Mesendoderm (in vitro differentiated cells): ENCODE measurements around the gene KLC3.

ENCODE experiments used
- DNase-seq: peaks from one replicate; pipeline ENCODE4 v3.0.0; 2013
- H2AK5ac ChIP-seq: 2 replicates; pipeline ENCODE4 v1.6.1; 2013; ENCODE audit warnings: low read length, inconsistent platforms
- H2BK120ac ChIP-seq: 2 replicates; pipeline ENCODE4 v1.6.1; 2013; ENCODE audit warnings: low read depth, mild to moderate bottlenecking, low read length, moderate library complexity, mixed read lengths
- H2BK15ac ChIP-seq: replicated peaks from 2 replicates; pipeline ENCODE4 v1.6.1; 2013; ENCODE audit warnings: low read depth, mild to moderate bottlenecking, moderate library complexity
- H2BK5ac ChIP-seq: 2 replicates; pipeline ENCODE4 v1.6.1; 2013; ENCODE audit warnings: low read length, inconsistent platforms
- H3K18ac ChIP-seq: 2 replicates; pipeline ENCODE4 v1.6.1; 2013; ENCODE audit warnings: mild to moderate bottlenecking, low read length, mixed read lengths
- H3K23ac ChIP-seq: one replicate; pipeline ENCODE4 v1.6.1; 2013; ENCODE audit warnings: low read length
- H3K27ac ChIP-seq: 2 replicates; pipeline ENCODE4 v1.5.1; 2013; ENCODE audit warnings: low read depth, mild to moderate bottlenecking, inconsistent platforms, low read length, moderate library complexity
- H3K27me3 ChIP-seq: 2 replicates; pipeline ENCODE4 v1.6.1; 2013; ENCODE audit warnings: low read length, control low read depth, mild to moderate bottlenecking, inconsistent platforms; ENCODE audit not compliant: insufficient read depth, poor library complexity
- H3K36me3 ChIP-seq: 2 replicates; pipeline ENCODE4 v1.6.1; 2013; ENCODE audit warnings: low read length, inconsistent platforms; ENCODE audit not compliant: control insufficient read depth, insufficient read depth
- H3K4ac ChIP-seq: one replicate; pipeline ENCODE4 v1.6.1; 2013; ENCODE audit warnings: low read depth, mild to moderate bottlenecking, low read length, moderate library complexity
- H3K4me1 ChIP-seq: 2 replicates; pipeline ENCODE4 v1.6.1; 2013; ENCODE audit warnings: low read depth, low read length, inconsistent platforms; ENCODE audit not compliant: control insufficient read depth
- H3K4me2 ChIP-seq: 2 replicates; pipeline ENCODE4 v1.6.1; 2013; ENCODE audit warnings: low read length
- H3K4me3 ChIP-seq: 2 replicates; pipeline ENCODE4 v1.5.1; 2013; ENCODE audit warnings: mild to moderate bottlenecking, low read length
- H3K56ac ChIP-seq: one replicate; pipeline ENCODE4 v1.6.1; 2013; ENCODE audit warnings: low read length
- H3K79me1 ChIP-seq: 2 replicates; pipeline ENCODE4 v1.6.1; 2013; ENCODE audit warnings: low read length, inconsistent platforms
- H3K79me2 ChIP-seq: 2 replicates; pipeline ENCODE4 v1.6.1; 2013; ENCODE audit warnings: mild to moderate bottlenecking, low read length; ENCODE audit not compliant: control insufficient read depth, insufficient read depth
- H3K9ac ChIP-seq: 2 replicates; pipeline ENCODE4 v1.6.1; 2013; ENCODE audit warnings: low read length, inconsistent platforms
- H4K5ac ChIP-seq: one replicate; pipeline ENCODE4 v1.6.1; 2013; ENCODE audit warnings: low read length
- H4K8ac ChIP-seq: one replicate; pipeline ENCODE4 v1.6.1; 2013; ENCODE audit warnings: low read depth, mild to moderate bottlenecking, control low read depth, low read length, moderate library complexity
- WGBS: extraction: QIAGEN DNeasy Blood & Tissue Kit; methylation state at CpG from one replicate; pipeline ENCODE4 v1.1.7; 2013; ENCODE audit warnings: low lambda C conversion rate, missing lambda C conversion rate; ENCODE audit not compliant: insufficient coverage; ENCODE audit errors: extremely low coverage; 5-methylcytosine and 5-hydroxymethylcytosine counted together

The KLC3 gene

GRCh38 chr19:45346449-45346848 lies 5.9 kb downstream of the KLC3 start:
- H2AK5ac ChIP-seq: no peak overlapping the region
- no peaks in the 10 kb centered on the region for H3K36me3 ChIP-seq
- H3K27me3 ChIP-seq: no peaks in the 10 kb centered on the region
- no peak overlapping the region for H3K56ac ChIP-seq
- no peak overlapping the region for H4K5ac ChIP-seq
- H3K23ac ChIP-seq: no peak overlapping the region
- no peak overlapping the region for H2BK120ac ChIP-seq
- no peak overlapping the region for H2BK15ac ChIP-seq
- no peak overlapping the region for H3K9ac ChIP-seq
- no peak overlapping the region for H3K4me3 ChIP-seq
- no peak overlapping the region for H3K4me2 ChIP-seq
- WGBS: no CpG with 5 or more reads among the region's 27 CpGs
- H3K18ac ChIP-seq: no peak overlapping the region
- H4K8ac ChIP-seq: no peak overlapping the region
- no peaks in the 10 kb centered on the region for H3K79me2 ChIP-seq
- no peak overlapping the region for H3K27ac ChIP-seq
- no peaks in the 10 kb centered on the region for H3K79me1 ChIP-seq
- DNase-seq: peak; percentile 46
- H3K4me1 ChIP-seq: no peaks in the 10 kb centered on the region
- H2BK5ac ChIP-seq: no peak overlapping the region
- H3K4ac ChIP-seq: no peak overlapping the region

- no peak overlapping the region for H3K9ac ChIP-seq
- H3K4ac ChIP-seq: no peak overlapping the region
- H3K18ac ChIP-seq: no peak overlapping the region
- H3K79me2 ChIP-seq: no peaks in the 10 kb centered on the region
- H2BK120ac ChIP-seq: no peak overlapping the region
- no CpG with 5 or more reads among the region's 25 CpGs for WGBS
- H3K4me1 ChIP-seq: no peaks in the 10 kb centered on the region
- no peaks in the 10 kb centered on the region for H3K27me3 ChIP-seq
- peaks cover 3% of the 10 kb centered on the region for H3K36me3 ChIP-seq
- no peak overlapping the region for H3K27ac ChIP-seq
- H3K79me1 ChIP-seq: no peaks in the 10 kb centered on the region
- no peak overlapping the region for H3K23ac ChIP-seq
- H3K4me2 ChIP-seq: no peak overlapping the region
- H4K5ac ChIP-seq: no peak overlapping the region
- H4K8ac ChIP-seq: no peak overlapping the region
- H3K56ac ChIP-seq: no peak overlapping the region
- no peak for DNase-seq
- H2BK5ac ChIP-seq: no peak overlapping the region
- H2BK15ac ChIP-seq: no peak overlapping the region
- H2AK5ac ChIP-seq: no peak overlapping the region
- H3K4me3 ChIP-seq: no peak overlapping the region
These were observed 7.2 kb downstream of the KLC3 start for GRCh38 chr19:45347570-45348366.

- no peak overlapping the region for H3K56ac ChIP-seq
- H3K4me2 ChIP-seq: no peak overlapping the region
- no peak overlapping the region for H2BK120ac ChIP-seq
- no peak overlapping the region for H3K27ac ChIP-seq
- no peak overlapping the region for H2BK5ac ChIP-seq
- no peak overlapping the region for H3K9ac ChIP-seq
- H3K23ac ChIP-seq: no peak overlapping the region
- no peak overlapping the region for H3K18ac ChIP-seq
- H2AK5ac ChIP-seq: no peak overlapping the region
- H3K4me3 ChIP-seq: no peak overlapping the region
- H3K36me3 ChIP-seq: peaks cover 3% of the 10 kb centered on the region
- no peak for DNase-seq
- H3K27me3 ChIP-seq: no peaks in the 10 kb centered on the region
- H4K5ac ChIP-seq: no peak overlapping the region
- no peaks in the 10 kb centered on the region for H3K79me2 ChIP-seq
- H4K8ac ChIP-seq: no peak overlapping the region
- no peak overlapping the region for H2BK15ac ChIP-seq
- H3K4ac ChIP-seq: no peak overlapping the region
- WGBS: no CpG with 5 or more reads among the region's 23 CpGs
- no peaks in the 10 kb centered on the region for H3K4me1 ChIP-seq
- H3K79me1 ChIP-seq: no peaks in the 10 kb centered on the region
These were observed 8.0 kb downstream of the KLC3 start for GRCh38 chr19:45348367-45349125.

- no peak overlapping the region for H3K23ac ChIP-seq
- no peaks in the 10 kb centered on the region for H3K4me1 ChIP-seq
- H3K56ac ChIP-seq: no peak overlapping the region
- H3K36me3 ChIP-seq: peaks cover 6% of the 10 kb centered on the region
- H4K5ac ChIP-seq: no peak overlapping the region
- no peak overlapping the region for H3K4ac ChIP-seq
- H4K8ac ChIP-seq: no peak overlapping the region
- H3K4me2 ChIP-seq: no peak overlapping the region
- H3K18ac ChIP-seq: no peak overlapping the region
- no peak overlapping the region for H2AK5ac ChIP-seq
- H3K9ac ChIP-seq: no peak overlapping the region
- no CpG with 5 or more reads among the region's 3 CpGs for WGBS
- no peak overlapping the region for H3K27ac ChIP-seq
- no peaks in the 10 kb centered on the region for H3K79me1 ChIP-seq
- DNase-seq: no peak
- no peak overlapping the region for H2BK15ac ChIP-seq
- no peak overlapping the region for H3K4me3 ChIP-seq
- H3K27me3 ChIP-seq: no peaks in the 10 kb centered on the region
- H2BK5ac ChIP-seq: no peak overlapping the region
- H2BK120ac ChIP-seq: no peak overlapping the region
- H3K79me2 ChIP-seq: no peaks in the 10 kb centered on the region
These were observed 8.5 kb downstream of the KLC3 start for GRCh38 chr19:45349126-45349415.

GRCh38 chr19:45349430-45349941 lies 8.9 kb downstream of the KLC3 start:
- no CpG with 5 or more reads among the region's 17 CpGs for WGBS
- Histone ChIP-seq H2BK15ac (no peak overlapping the region), H3K4me3 (no peak overlapping the region)

More at GRCh38 chr19:45349430-45349941, 8.9 kb downstream of the KLC3 start:
- Histone ChIP-seq H2AK5ac (no peak overlapping the region), H2BK120ac (no peak overlapping the region), H3K79me1 (no peaks in the 10 kb centered on the region), H3K56ac (no peak overlapping the region), H3K4ac (no peak overlapping the region), H3K9ac (no peak overlapping the region), H3K4me2 (no peak overlapping the region), H3K27ac (no peak overlapping the region), H4K5ac (no peak overlapping the region), H2BK5ac (no peak overlapping the region), H3K18ac (no peak overlapping the region), H3K36me3 (peaks cover 8% of the 10 kb centered on the region), H3K23ac (no peak overlapping the region), H4K8ac (no peak overlapping the region), H3K27me3 (no peaks in the 10 kb centered on the region), H3K4me1 (no peaks in the 10 kb centered on the region), H3K79me2 (no peaks in the 10 kb centered on the region)
- DNase-seq: no peak
